GM12873 (cell line): Measurements from ENCODE around the gene NRP2.

Experiments used
- TF ChIP-seq, protein P1 (sequence below): IDR thresholded peaks from 2 replicates; pipeline ENCODE4 v1.5.1; 2012; ENCODE audit warnings: low read depth, mild to moderate bottlenecking, moderate library complexity, low read length, control low read depth; ENCODE audit not compliant: insufficient read depth; ENCODE audit errors: missing control alignments

The NRP2 gene

DNA sequence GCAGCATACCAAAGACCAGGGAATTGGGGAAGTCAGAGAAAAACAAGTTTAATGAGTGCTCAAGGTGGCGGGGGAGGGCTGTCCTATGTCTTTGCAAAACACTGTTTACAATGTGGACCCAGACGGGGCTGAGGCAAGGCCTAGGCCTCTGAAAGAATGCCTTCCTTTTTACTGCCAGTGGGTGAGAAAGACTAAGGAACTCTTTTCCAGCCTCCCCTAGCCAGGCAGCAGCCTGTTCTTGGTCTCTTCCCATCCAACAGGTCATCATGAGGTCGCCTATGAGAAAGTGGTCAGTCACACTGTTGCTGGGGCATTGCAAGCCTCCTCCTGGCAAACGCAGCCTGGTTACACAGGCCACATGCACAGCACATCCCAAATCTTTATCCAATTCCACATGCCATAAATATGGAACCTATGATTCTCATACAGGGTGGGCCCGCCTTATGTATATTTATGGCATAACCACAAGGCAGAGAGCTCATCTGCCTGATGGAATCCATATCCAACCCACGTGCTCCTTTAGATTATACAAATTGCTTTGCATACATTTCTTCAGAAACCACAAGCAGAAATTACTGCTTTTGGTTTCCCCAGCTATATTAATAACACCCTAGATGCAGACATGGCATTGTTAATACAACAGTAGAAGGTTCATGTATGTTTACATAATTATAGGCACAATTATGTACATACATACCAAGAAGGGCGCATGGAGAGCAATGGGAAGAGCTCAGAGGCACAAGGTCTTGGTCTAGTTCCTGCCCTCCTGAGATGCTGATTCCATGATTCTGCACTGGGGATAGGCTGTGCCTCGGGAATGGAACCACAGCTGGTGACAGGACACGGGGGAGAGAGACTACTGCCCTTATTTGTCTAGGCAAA is 48.6 kb downstream of the NRP2 start:
- TF ChIP-seq, protein P1, sequence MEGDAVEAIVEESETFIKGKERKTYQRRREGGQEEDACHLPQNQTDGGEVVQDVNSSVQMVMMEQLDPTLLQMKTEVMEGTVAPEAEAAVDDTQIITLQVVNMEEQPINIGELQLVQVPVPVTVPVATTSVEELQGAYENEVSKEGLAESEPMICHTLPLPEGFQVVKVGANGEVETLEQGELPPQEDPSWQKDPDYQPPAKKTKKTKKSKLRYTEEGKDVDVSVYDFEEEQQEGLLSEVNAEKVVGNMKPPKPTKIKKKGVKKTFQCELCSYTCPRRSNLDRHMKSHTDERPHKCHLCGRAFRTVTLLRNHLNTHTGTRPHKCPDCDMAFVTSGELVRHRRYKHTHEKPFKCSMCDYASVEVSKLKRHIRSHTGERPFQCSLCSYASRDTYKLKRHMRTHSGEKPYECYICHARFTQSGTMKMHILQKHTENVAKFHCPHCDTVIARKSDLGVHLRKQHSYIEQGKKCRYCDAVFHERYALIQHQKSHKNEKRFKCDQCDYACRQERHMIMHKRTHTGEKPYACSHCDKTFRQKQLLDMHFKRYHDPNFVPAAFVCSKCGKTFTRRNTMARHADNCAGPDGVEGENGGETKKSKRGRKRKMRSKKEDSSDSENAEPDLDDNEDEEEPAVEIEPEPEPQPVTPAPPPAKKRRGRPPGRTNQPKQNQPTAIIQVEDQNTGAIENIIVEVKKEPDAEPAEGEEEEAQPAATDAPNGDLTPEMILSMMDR: no peak

DNA sequence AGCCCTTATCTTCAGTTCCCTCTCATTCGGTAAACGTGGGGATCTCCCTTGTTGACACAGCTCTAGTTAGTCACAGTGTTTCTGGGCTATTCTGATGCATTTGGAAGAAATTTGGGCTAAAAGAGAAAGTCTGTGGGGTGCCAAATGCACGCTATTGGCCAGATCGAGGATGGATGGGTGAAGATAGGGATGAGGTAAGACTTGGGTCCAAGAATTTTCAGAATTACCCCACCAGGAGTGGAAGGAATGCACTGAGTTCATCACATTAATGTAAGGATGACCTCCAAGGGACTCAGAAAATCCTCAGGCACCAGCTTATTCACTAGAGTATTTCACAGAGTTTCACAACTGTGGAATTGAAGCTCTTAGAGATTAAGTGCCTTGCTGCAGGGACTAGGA is 49.3 kb downstream of the NRP2 start:
- TF ChIP-seq, protein P1: no peak

GRCh38 chr2:205732314-205732713 is 50.0 kb downstream of the NRP2 start:
- TF ChIP-seq, protein P1: no peak

GRCh38 chr2:205733082-205733481 is 50.8 kb downstream of the NRP2 start:
- TF ChIP-seq, protein P1: no peak

DNA sequence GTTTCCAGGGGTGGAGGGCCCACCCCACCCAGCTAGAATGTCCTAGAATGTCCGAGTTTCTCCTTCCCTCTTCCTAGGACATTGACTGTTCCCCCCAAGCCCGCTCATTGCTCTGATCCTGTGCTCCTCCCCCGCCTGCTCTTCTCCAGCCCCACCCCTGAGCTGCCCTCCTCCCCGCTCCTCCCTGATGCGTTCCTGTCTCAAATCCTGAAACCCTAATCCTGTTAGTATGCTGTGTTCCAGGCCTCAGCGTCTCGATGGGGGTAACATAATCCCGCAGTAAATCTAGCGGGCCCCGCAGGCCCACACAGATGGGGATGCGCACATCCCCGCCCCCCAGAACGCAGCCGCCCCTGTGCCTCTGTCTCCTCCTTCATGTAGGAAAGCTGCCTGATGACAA is 51.3 kb downstream of the NRP2 start:
- TF ChIP-seq, protein P1: no peak

DNA sequence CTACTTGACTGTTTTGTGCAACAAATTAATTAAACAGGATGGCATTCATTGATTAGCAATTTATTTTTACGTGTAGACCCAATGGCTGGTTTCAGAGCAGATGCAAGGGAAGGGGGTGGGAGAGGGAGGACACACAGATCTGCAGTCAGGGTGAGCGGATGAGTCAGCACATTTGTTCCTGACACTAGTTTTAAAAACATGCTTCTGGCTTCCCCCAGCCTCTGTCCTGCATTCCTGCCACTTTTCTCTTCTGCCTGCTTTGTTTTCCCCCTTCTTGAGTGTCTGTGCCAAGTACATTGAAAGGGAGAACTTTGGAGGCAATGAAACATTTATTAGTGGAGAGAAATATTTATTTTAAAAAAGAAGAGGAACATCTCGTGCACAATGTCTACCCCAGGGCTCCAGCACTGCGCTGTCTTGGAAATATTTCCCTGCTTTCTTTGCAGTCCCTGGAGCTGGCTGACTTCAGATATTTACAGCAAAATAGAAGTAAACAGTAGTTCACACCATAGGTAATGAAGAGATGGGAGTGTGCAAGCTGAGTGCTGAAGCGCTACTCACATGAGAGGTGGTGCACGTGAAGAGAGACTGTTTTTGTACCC is 52.2 kb downstream of the NRP2 start:
- TF ChIP-seq, protein P1: no peak

DNA sequence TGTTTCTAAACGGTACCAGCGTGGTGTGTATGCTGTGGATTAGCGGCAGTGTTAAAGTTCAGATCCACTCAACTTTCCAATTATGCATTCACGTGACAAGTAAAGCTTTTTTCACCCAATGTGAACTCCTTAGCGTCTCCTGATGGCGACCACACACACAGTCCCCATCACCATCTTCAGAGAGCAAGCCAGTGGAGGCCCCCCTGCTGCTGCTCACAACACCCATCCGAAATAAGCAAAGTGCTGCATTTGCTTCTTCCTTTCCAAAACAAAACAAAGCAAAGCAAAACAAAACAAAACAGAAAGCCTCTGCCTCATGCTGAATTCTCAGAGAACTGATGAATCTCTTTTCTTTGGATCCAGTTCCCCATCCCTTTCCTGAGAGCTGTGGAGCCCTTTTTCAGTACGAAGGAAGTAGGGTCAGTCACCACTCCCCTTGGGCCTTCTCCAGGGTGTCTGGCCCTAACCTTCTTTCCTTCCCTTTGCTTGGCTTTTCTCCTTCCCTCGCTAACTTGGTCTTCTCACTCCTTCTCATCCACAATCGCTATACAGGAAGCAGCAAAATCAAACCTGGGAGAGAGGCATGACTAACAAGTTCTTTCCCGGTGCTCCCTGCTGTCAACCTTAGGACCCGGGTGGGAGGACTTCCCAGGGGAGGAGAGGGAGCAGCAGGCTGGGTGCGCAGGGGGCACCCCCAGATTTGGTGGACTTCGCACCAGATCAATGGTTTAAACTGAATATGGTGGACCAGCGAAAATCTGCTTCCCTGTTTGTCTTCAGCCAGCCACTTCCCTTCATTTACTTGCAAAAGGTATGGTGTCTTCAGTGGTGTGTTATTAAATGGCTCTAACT is 56.0 kb downstream of the NRP2 start:
- TF ChIP-seq, protein P1: no peak
